ENCODE measurements around the gene TSPAN5.
"Not testable (repeated sequence)": the region's sequence is repeated elsewhere in the genome, so short reads cannot be mapped to it uniquely, and the experiment has no call there.

The TSPAN5 gene

DNA sequence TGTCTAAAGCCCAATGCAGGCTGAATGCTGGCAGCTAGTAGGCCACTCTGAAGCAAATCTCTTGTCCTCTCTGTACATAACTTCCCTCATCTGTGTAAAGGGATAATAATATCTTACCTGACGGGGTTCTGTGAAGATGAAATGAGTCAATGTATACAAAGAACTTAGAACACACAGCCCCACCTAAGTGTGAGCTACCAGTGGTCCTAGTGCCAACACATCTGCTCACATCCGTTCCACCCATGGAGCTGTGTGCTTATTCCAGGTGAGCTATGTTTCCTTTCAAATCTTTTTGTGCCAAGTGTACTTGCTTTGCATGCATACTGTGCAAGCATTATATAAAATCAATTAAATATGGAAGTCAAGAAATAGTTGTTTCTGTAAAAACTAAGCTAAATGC lies 116.4 kb downstream of the TSPAN5 start:
- no peak for DNase-seq

DNA sequence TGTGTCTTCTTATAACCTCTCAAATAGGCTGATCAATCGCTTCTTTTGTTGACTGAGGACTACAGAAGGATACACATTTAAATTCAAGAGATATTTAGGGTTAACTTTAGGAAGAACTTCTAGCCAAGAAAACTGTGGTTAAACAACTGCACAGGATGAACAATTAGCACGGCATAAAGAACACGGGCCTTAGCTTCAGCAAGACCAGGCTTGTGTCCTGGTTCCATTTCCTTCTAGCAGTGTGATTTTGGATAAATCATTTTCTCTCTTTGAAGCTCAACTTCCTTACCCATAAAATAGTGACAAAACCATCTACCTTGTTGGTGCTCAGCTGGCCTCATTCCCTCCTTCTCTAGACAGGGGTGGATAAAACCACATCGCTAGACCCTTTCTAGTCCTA lies 117.6 kb downstream of the TSPAN5 start:
- no peak for DNase-seq

DNA sequence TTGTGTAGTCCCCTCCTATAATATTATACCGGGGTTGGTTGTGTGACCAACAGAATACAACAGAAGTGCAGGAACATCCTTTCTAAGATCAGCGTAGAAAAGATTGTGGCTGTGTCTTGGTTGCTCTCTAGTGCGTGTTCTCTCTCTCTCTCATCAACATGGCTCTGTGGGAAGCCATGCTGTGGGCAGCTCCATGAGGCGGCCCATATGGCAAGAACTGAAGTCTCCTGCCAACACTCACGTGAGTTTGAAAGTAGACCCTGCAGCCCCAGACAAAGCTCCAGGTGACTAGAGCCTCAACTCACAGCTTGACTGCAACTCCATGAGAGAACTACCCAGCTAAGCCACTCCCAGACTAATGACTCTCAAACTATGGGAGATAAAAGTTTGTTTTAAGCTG lies 118.7 kb downstream of the TSPAN5 start:
- no peak for DNase-seq

DNA sequence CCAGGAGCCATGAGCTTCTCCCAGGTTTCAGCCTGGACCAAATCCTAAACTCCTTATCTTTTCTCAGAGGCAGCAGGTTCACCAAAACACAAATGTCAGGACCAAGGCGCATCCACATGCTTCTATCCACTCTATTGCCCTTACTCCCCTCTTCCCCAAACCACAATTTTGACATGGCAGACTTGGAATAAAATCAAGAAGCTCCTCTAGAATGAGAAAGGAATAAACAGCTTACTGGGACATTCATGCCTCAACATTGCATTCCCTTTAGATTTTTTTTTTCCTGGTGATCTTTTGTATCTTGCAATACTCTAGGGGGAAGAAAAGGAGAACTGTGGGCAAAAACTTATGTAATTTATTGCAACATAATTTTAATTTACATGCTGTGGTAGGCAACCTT lies 119.1 kb downstream of the TSPAN5 start:
- no peak for DNase-seq

DNA sequence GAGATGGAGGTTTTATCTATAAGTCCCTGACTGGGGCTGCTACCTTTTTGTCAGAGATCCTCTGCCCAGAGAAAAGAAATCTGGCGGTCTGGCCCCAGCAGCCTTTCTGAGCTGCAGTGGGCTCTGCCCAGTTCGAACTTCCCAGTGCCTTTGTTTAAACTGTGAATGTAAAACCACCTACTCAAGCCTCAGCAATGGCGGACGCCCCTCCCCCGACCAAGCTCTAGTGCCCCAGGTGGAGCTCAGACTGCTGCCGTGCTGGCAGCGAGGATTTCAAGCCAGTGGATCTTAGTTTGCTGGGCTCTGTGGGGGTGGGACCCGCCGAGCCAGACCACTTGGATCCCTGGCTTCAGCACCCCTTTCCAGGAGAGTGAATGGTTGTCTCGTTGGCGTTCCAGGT lies 121.8 kb downstream of the TSPAN5 start:
- DNase-seq: no peak

DNA sequence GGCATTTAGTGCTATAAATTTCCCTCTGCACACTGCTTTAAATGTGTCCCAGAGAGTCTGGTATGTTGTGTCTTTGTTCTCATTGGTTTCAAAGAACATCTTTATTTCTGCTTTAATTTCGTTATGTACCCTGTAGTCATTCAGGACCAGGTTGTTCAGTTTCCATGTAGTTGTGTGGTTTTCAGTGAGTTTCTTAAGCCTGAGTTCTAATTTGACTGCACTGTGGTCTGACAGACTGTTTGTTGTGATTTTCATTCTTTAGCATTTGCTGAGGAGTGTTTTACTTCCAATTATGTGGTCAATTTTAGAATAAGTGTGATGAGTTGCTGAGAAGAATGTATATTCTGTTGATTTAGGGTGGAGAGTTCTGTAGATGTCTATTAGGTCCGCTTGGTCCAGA lies 124.3 kb downstream of the TSPAN5 start:
- not testable (repeated sequence) for DNase-seq

DNA sequence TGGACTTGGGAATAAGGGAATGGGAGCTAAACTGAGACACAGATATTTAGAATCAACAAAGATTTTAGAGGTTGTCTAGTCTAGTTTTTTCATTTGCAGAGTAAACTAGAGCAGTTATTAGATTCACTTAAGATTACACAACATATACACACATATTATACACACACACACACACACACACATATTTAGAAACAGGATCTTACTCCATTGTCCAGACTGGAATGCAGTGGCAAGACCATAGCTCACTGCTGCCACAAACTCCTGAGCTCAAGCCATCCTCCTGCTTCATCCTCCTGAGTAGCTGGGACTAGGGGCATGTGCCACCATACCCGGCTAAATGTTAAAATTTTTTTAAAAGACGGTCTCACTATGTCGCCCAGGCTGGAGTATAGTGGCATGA lies 127.8 kb downstream of the TSPAN5 start:
- no peak for DNase-seq

DNA sequence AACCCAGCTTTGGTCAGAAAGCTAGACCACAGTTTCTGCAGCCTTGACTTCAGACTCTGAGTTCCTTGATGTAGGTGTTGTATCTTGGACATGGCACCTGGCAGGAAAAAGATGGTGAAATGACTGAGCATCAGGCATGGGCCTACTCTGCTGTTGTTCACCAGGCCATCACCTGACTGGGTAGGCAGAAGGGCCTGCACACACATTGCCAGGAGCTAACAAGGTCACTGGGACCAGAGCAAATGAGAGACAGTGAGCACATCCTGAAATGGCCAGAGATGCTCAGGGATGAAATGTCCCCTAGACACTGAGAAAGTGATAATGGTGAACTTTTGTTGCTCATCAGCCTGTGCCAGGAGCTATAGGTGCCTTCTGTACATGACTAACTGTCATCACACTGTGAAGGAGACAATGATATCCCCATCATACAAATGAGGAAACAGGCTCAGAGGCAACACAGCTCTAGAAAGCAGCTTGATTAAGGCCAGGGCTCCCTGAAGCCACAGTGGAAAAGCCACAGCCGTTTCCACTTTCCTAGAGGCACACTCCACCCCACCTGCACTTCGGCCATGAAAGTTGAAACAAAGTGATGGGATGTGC lies 128.3 kb downstream of the TSPAN5 start:
- DNase-seq: no peak

DNA sequence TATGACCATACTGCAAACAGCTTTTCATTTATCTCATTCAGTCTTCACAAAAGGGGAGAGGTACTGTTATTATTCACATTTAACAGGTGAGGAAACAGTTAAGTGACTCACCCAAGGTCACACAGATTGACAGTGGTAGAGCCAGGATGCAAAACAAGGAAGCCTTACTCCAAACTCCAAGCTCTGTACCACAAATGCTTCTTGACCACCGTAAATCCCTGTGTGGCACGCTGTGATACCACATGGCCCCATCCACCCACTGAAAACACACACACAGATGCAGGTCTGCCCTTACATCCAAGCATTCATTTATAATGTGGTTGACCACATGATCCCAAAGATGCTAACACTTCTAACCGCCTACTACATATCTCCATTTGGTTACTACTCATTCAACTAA lies 129.5 kb downstream of the TSPAN5 start:
- DNase-seq: no peak

DNA sequence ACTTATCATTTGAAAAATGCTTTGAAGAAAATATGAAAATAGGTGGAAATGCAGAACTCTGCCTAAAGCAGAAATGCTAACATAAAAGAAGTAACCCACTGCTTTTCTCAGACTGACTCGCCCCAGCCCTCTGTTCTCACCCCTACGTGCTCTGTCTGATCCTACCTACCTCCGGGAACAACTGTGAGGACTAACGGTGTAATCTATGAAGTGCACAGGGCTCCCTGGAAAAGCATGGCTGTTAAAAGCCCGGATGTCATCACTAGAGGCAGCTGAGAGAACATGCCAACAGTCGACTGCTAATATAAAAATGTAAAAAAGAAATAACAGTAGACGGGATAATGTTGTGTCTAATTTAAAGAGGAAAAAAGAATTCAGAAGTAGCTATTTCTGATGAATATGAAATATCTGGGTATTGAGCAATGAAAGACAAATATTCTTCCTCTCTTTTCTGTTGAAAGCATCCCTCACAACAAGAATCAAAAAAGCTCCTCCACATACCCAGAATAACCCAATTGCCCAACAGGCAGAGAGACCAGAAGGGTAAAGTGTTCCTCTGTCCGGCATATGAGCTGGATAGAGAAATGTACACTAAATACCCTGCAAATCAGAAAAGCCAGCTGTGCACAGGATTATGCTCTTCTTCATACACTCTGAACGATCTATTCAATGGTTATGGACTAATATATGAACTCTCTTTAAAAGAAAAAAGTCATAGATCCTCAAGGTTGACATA lies 130.7 kb downstream of the TSPAN5 start:
- peak; percentile 12 for DNase-seq

DNA sequence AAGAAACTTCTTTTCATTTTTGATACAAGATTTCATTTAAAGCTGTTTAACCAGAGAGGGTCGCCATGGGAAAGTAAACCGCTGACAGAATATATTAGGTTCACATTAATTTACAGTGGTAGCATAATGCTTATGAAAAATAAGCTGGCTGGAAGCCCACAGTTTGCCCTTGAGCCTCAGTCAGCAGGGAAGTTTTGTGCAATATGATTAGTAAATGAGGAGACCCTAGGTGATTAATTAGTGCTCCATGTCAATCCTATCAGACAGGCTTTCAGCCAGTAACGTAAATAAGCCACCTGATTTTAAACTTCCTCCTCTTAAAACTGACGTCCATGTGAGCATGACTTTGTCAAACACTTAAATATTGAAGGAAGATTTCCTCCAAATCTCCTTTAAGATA lies 134.2 kb downstream of the TSPAN5 start:
- DNase-seq: peak; percentile 40

DNA sequence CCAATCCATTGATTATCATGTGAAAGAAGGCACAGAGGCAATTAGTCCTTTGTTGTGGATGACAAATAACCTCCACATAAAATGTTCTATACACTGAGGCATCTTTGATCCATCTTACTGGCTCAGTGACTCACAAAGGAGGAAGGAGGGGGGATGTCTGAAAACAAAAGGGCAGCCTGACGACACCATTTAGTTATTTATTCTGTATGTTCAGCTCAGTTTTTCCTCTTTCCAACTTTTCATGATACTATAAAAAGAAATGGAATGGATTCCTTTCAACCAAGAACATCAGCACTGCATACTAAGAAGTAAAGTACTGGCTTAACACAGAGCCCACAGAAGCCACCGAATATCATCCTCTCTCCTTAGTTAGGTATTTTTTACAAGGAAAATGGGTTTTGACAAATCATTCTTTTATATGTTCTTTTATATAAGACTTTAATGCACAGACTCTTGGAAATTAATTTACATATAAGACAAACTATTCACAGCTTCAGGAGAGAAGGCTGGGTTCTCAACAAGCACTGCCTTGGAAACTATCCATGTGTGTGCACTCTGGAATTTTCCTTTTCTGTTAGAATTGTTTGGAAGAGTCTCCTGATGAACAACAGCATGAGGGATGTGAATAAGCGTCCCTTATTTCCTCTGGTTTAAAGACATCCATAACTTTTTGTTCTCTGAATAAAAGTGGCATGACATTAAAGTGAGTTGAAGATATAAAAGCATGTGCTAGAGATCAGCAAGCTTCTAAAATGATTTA lies 135.6 kb downstream of the TSPAN5 start:
- DNase-seq: no peak

DNA sequence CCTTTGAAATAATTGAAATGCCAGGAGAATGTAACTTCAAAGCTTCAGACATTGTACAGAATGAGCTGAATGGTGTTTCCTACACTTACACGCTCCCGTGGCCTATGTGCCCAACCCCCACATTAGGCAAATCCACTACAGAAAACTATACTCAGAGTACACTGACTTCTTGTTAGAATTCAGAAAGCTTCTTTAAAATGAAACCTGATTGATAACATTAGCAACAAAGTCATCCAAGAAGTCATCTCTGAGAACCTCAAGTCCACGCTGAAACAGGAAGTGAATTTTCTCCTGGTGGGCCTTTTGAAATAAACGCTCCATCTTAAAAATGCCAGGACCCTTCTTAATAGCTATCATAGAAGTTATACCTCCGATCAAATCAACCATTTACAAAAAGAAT lies 136.3 kb downstream of the TSPAN5 start:
- no peak for DNase-seq

DNA sequence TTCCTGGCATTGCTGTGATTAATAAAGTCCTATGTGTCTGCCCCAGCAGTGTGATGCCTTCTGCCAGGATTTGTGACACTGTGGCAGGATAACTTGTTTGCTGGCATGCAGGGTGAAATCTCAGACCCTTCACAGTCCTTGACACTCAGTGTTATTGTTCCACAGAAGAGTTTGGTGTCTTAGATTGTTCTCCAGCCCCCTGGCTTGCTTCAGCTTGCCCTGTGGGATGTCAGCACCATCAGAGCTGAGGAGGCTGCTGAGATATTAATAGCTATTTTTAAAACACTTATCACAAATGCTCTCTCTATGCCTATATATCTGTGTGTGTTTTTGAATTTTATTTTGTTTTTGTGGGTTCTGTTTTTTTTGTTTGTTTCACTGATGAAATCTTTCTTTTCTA lies 136.9 kb downstream of the TSPAN5 start:
- no peak for DNase-seq

DNA sequence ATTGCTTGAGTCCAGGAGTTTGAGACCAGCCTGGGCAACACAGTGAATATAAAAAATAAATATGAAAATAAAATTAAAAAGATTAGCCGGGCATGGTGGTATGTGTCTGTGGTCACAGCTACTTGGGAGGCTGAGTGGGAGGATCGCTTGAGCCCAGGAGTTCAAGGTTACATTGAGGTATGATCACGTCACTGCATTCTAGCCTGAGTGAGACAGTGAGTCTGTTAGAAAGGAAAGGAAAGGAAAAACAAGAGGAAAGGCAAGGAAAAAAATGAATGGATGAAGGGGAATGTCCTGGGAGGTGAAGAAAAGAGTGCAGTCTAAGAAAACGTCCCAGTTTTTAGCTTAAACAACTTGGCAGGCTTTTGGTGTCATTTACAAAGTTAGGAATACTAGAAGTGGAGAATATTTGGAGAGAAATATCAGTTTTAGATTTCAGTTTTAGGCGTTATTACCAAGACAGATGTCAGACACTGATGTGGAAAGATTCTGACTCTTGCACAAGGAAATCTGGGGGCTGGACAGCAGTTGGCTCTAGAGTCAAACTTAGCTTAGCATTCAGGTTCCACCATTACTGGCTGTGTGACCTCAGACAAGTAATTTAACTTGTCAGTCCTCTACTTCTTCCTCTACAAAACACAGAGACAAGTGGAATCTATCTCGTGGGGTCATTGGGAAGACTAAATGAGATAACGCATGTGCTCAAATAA lies 139.0 kb downstream of the TSPAN5 start:
- DNase-seq: no peak

DNA sequence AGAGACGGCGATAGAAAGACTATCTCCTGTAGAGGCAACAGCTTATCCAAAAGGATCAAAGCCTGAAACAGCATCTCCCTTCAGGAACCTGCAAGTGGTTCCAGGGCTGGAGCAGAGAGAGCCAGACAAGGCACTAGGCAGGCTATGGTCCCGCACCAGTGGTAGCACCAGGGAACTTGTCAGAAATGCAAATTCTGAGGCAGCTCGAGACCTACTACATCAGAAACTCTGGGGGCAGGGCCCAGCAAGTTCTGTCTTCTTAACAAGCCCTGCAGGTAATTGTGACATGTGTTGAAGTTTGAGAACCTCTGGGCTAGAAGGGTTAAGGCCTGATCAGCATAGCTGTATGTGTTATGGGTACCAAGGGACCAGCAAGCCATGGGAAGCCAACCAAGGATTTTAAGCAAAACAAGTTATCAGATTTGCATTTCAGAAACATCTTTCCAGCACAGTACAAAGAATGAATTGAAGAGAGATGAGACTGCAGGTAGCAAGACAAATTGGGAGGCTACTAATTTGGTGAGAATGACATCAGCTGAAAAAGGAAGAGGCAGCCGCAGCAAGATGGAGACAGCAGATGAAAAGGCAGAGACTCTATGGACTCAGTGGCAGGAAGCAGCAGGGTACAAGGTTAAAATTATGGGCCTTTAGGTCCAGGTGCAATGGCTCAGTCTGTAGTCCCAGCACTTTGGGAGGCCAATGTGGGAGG lies 139.7 kb downstream of the TSPAN5 start:
- no peak for DNase-seq

DNA sequence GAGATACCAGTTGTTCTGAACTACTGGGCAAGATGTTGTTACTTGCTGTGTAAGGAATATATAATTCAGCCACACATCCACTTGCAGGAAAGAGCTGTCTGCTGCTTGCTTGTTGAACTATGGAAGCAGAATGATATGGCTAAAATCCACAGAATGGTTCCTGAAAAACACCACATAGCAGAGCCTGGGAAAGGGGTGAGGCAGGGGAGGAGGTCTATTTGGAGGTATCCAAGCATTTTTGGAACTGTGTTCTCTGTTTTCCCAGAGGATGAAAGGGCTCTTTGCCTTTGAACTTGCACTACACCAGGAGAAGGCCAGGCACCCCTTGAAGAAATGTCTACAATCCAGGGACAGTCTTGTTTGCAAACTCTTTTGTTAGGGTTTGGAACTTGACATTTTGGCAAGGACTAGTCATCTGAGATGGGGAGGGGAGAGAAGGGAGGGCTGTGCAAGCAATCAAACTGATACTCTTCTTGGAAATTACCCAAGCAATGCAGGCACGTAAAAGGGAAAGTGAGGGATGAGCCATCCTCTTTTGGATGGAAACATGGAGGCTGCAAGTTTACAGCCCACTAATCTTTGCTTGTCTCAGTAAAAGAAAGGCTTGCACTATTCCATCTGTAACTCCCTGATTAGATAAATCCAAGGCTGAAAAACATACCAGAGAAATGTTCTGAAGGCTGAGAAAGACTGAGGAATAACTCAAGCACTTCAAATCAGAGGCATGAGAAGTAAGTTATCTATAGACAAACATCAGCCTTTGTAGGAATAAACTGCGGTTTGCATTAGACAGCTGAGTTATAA lies 141.0 kb downstream of the TSPAN5 start:
- no peak for DNase-seq

DNA sequence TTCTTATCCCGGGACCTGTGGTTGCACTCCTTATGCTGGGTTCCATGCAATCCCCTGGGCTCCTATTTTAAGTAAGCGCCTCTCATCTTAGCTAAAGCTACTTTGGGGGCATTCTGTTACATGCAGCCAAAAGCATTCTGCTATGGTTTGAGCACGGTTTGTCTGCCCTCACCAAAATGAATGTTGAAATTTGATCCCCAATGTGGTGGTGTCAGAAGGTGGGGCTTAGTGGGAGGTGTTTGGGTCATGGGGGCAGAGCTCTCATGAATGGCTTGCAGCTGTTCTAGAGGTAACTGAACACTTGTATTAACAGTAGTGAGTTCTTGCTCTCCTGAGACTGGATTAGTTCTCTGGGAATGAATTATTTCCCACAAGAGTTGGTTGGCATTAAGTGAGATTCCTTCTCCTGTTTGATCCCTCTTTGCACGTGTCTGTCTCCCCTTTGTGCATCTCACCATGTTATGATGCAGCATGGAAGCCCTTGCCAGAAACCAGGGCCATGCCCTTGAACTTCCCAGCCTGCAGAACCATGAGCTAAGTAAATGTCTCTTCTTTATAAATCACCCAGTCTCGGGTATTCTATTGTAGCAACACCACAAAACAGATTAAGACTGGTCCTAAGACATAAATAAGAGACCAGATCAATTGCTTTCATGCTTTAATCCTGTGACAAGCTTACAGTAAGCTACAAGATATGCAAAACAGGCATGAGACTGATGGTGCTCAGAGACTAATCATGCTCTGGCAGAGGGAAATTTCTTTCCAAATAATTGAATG lies 141.8 kb downstream of the TSPAN5 start:
- DNase-seq: peak; percentile 74

DNA sequence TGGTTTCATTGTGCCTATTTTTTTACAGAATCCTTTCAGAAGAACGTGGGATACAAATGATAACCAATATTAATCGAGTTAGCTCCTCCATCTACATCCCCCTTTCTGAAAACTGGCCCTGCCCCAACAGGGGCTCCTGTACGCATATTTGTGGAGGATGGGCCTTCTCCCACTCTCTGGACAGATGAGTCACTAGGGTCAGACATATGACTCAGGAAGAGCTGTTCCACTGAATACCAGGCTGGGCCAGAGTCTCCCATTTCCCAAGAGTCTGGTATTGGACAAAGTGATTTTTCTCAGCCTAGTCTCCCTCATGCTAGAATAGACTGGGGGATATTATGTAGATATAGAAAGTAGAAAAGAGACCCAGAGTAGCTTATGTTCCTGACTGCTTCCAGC lies 142.4 kb downstream of the TSPAN5 start:
- DNase-seq: no peak

DNA sequence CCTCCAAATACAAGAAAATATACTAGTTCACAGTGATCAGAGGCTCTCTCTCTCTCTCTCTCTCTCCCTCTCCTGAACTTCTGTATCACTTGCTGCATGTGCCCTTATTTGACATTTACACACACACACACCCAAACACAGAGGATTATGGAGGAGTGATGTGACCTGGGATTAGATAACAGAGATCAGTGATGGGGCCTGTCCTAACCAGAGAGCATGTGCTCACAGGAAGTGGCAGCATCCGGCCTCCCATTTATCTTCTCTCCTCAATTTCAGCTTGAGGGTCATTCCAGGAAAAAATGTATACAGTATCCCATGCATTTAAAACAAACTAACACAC lies 143.0 kb downstream of the TSPAN5 start:
- DNase-seq: peak; percentile 61

DNA sequence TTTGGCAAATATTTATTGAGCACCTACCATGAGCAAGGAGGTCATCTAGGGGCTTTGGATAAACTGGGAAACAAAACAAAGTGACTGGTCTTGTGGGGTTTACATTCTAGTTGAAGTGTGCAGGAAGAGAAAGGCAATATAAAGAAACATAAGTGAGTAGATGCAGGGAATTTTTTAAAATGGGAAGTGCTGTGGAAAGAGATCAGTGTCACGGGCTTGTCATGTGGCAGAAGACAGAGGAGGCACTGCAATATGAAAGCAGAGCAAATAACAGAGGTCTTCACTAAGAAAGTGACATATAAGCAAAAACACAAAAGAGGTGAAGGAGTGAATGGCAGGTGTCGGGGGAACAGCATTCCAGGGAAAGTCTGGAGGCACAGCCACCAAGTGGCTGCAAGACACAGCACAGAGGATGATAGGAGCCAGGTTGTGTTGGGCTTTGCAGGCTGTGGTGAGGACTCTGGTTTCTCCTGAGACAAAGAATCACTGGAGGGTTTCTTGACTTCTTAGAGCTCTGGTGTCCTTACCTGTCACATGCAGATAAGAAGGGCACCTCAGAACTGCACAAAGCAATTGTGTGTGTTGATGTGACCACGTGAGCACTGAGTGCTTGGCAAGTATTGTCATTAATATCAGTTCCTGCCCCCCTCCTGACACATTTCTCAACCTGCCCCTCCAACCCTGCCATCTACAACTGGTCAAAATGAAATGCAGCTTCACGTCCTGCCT lies 143.5 kb downstream of the TSPAN5 start:
- no peak for DNase-seq
